Type B pancreatic cell (in vitro differentiated cells): ENCODE measurements around the gene TTLL13. TPM values are rescaled to one million over a fixed set of nuclear protein-coding genes. Genes with fewer than 3 reads are reported as not detected.
"Not testable (repeated sequence)": the region's sequence is repeated elsewhere in the genome, so short reads cannot be mapped to it uniquely, and the experiment has no call there.

Experiments used
- DNase-seq: peaks from one replicate; pipeline ENCODE4 v3.0.0; 2021; ENCODE audit warnings: mixed read lengths; ENCODE audit not compliant: unreplicated experiment; ENCODE audit errors: extremely low spot score
- H3K27ac Mint-ChIP-seq: 2 replicates; pipeline ENCODE4 v1.8.0; 2021; ENCODE audit warnings: mild to moderate bottlenecking, mixed read lengths
- H3K27me3 Mint-ChIP-seq: 2 replicates; pipeline ENCODE4 v1.8.0; 2021; ENCODE audit warnings: mixed read lengths
- H3K36me3 Mint-ChIP-seq: 2 replicates; pipeline ENCODE4 v1.8.0; 2021; ENCODE audit warnings: mixed read lengths
- H3K4me1 Mint-ChIP-seq: one replicate; pipeline ENCODE4 v1.8.0; 2021; ENCODE audit warnings: mixed read lengths; ENCODE audit not compliant: unreplicated experiment
- H3K4me3 Mint-ChIP-seq: 2 replicates; pipeline ENCODE4 v1.8.0; 2021; ENCODE audit warnings: mild to moderate bottlenecking, mixed read lengths
- H3K9me3 Mint-ChIP-seq: 2 replicates; pipeline ENCODE4 v1.8.0; 2021; ENCODE audit warnings: mixed read lengths
- total RNA-seq: library from RNA; stranded (reverse); gene quantifications from 2 replicates; pipeline ENCODE4 v1.2.1, GENCODE V29; 2021; ENCODE audit warnings: low replicate concordance
- TF ChIP-seq, protein P1 (sequence below): fragments of 200-600 bp; sonication (generic); conservative IDR thresholded peaks from 2 replicates; pipeline ENCODE4 v1.5.0; 2021; ENCODE audit warnings: antibody characterized with exemption, mild to moderate bottlenecking

The TTLL13 gene
- total RNA-seq, 1 donor from 2014 or later = 0.58 TPM

GRCh38 chr15:90295270-90295648 lies 45.9 kb downstream of the TTLL13 start:
- Mint-ChIP-seq H3K9me3 (no peaks in the 10 kb centered on the region), H3K4me1 (peaks cover 6% of the 10 kb centered on the region), H3K27ac (no peak overlapping the region), H3K27me3 (peaks cover 5% of the 10 kb centered on the region), H3K4me3 (no peak overlapping the region), H3K36me3 (no peaks in the 10 kb centered on the region)
- TF ChIP-seq, protein P1, sequence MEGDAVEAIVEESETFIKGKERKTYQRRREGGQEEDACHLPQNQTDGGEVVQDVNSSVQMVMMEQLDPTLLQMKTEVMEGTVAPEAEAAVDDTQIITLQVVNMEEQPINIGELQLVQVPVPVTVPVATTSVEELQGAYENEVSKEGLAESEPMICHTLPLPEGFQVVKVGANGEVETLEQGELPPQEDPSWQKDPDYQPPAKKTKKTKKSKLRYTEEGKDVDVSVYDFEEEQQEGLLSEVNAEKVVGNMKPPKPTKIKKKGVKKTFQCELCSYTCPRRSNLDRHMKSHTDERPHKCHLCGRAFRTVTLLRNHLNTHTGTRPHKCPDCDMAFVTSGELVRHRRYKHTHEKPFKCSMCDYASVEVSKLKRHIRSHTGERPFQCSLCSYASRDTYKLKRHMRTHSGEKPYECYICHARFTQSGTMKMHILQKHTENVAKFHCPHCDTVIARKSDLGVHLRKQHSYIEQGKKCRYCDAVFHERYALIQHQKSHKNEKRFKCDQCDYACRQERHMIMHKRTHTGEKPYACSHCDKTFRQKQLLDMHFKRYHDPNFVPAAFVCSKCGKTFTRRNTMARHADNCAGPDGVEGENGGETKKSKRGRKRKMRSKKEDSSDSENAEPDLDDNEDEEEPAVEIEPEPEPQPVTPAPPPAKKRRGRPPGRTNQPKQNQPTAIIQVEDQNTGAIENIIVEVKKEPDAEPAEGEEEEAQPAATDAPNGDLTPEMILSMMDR = no peak
- DNase-seq = no peak

- DNase-seq, H3K36me3 Mint-ChIP-seq, H3K4me3 Mint-ChIP-seq, H3K9me3 Mint-ChIP-seq, H3K27ac Mint-ChIP-seq, H3K27me3 Mint-ChIP-seq: not testable (repeated sequence)
- H3K4me1 Mint-ChIP-seq = peaks cover 12% of the 10 kb centered on the region
These were observed 47.0 kb downstream of the TTLL13 start for GRCh38 chr15:90296316-90296884.

DNA sequence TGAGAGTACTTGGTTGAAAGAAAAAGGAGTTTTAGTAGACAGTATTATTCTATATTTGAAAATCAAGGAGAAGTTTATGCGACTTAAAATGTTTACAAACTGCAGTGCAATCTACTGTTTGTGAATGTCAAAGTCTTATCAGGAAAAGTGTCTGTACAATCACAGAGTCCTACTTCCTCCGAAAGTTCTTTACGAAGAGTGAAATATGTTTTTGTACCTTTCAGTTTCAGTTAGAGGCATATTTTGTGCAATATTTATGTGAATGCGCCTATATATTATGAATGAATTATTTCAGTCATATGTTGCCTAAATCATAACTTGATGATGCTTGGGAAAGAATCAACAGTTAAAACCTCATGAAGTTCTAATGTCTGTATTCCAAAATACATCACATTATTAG lies 47.7 kb downstream of the TTLL13 start:
- Mint-ChIP-seq H3K27me3 (peaks cover 5% of the 10 kb centered on the region), H3K36me3 (no peaks in the 10 kb centered on the region), H3K27ac (no peak overlapping the region), H3K4me3 (no peak overlapping the region), H3K9me3 (no peaks in the 10 kb centered on the region), H3K4me1 (peaks cover 12% of the 10 kb centered on the region)
- TF ChIP-seq, protein P1 = no peak
- no peak for DNase-seq

GRCh38 chr15:90300541-90300940 lies 51.2 kb downstream of the TTLL13 start:
- DNase-seq = no peak
- TF ChIP-seq, protein P1 = no peak
- Mint-ChIP-seq H3K36me3 (no peaks in the 10 kb centered on the region), H3K4me1 (peaks cover 6% of the 10 kb centered on the region), H3K4me3 (no peak overlapping the region), H3K27ac (no peak overlapping the region), H3K27me3 (no peaks in the 10 kb centered on the region), H3K9me3 (no peaks in the 10 kb centered on the region)

DNA sequence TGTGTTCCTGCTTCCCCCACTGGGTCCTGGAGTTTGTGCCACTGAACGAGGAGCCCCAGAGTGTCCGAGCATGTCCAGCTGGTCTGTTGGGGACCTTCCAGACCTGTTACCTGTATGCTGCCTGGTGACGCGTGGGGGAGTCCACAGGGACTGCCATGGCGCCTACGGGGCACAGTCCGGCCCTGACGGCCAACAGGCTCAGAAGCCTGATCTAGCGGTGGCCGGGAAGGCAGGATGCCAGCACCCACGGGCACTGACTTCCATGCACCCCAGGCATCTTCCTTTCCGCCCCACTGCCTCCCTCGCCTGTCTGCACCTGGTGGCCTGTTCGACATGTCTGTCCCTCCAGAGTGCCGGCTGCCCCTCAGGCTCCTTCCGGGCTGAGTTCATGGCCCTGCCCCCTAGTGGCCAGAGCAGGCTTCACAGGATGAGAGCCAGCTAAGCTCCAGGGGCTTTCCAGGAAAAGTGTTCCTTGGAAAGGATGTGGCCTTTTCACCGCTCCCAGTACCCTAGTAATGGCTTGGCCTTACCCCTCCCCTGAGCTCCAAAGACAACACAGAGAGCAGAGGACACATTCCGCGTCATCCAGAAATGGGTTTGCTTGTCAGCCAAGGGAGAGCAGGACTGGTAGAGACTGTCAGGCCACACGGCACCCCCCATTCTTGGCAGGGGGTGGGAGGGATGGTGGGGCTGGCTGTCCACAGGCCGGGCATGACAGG lies 51.8 kb downstream of the TTLL13 start:
- no peak overlapping the region for H3K4me3 Mint-ChIP-seq
- peaks cover 9% of the 10 kb centered on the region for H3K4me1 Mint-ChIP-seq
- H3K27me3 Mint-ChIP-seq = no peaks in the 10 kb centered on the region
- H3K36me3 Mint-ChIP-seq = no peaks in the 10 kb centered on the region
- DNase-seq = no peak
- no peaks in the 10 kb centered on the region for H3K9me3 Mint-ChIP-seq
- no peak overlapping the region for H3K27ac Mint-ChIP-seq
- TF ChIP-seq, protein P1 = peak; percentile 90

DNA sequence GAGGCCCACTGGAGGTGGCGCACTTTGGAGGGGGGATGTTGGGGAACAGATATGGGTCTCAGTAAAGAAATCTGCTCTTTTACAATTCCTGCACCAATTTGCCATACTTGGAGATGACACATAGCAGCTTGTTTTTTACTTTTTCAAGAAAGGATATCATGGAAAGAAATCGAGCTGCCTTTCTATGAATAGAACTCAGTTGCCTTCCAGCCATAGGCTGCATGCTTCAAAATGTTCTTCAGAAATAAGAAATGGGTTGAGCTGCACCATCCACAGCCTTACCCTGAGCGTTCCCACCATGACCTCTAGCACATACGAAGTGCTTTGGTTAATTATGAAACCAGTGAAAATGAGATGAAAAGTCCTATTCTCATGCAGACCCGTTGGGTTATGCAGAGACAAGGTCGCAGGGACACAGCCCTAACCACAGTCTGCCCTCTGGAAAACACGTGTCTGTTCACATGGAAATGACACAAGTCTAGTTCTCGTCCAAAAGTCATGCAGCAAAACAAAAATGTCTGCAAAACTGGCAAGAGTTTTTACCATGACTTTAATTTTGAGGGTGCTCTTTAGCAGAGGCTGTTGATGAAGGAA lies 52.4 kb downstream of the TTLL13 start:
- Mint-ChIP-seq H3K27me3 (no peaks in the 10 kb centered on the region), H3K4me1 (peaks cover 16% of the 10 kb centered on the region), H3K27ac (no peak overlapping the region), H3K4me3 (no peak overlapping the region), H3K9me3 (no peaks in the 10 kb centered on the region), H3K36me3 (no peaks in the 10 kb centered on the region)
- TF ChIP-seq, protein P1 = no peak
- no peak for DNase-seq

GRCh38 chr15:90305355-90305754 lies 56.0 kb downstream of the TTLL13 start:
- H3K9me3 Mint-ChIP-seq, H3K36me3 Mint-ChIP-seq, H3K4me3 Mint-ChIP-seq, DNase-seq, H3K27ac Mint-ChIP-seq, H3K27me3 Mint-ChIP-seq: not testable (repeated sequence)
- H3K4me1 Mint-ChIP-seq = peaks cover 18% of the 10 kb centered on the region
